ENCODE data around the gene CLCN1.

The CLCN1 gene

DNA sequence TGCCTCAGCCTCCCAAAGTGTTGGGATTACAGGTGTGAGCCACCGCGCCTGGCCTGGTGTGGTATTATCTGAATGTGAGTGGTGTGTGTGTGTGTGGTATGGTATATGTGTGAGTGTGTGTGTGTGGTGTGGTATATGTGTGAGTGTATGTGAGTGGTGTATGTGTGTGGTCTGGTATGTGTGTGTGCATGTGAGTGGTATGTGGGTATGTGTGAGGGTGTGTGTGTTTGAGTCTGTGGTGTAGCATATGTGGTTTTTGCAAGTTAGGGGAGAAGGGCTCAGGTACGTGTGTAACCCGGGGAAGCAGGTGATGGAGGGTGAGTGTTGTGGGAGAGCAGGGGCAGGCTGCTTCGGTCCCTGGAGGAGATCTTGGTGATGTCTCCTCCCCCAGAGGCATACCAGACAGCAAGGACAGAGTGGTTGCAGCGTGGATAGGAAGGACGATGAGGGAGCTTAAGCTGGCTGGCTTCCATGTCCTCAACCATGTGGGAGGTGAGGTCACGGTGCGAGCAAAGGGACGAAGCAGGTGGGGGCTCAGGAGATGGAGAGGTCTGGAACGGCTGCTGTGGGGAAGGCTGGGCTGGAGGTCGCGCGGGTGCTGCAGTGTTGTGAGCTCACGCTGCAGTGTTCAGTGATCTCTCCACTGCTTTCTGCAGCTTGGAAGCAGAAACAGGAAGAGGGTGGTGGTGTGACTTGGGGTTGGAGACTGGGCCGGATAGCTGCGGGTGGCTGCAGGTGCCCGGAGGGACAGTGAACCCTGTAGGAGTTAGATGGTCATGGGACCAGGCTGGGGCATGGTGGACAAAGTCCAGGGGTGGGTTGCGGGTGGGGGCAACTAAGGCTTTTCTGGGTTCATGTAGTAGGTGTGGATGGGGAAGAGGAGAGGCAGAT is 70.2 kb downstream of the CLCN1 start:
- H3K27me3 ChIP-seq (ENCODE audit: insufficient read depth, low read length, poor library complexity), result no peaks in the 10 kb centered on the region
- no peaks in the 10 kb centered on the region for H3K36me3 ChIP-seq (ENCODE audit: insufficient read depth, low read length)
- no peaks in the 10 kb centered on the region for H4K20me1 ChIP-seq (ENCODE audit: insufficient read depth, low read length)
- no peak overlapping the region for H3K9ac ChIP-seq (ENCODE audit: low read depth, low read length)
- DNase-seq (no peak), ATAC-seq (ENCODE audit: insufficient read depth, low read depth) (peak; percentile 44)
- no peaks in the 10 kb centered on the region for H3K4me1 ChIP-seq (ENCODE audit: insufficient read depth, low read length)
- TF ChIP-seq EZH2 (IDR thresholded peaks at IDR 0.05; ENCODE audit: borderline replicate concordance, low read depth, low read length, severe bottlenecking), result no peak
- TF ChIP-seq, protein P1, sequence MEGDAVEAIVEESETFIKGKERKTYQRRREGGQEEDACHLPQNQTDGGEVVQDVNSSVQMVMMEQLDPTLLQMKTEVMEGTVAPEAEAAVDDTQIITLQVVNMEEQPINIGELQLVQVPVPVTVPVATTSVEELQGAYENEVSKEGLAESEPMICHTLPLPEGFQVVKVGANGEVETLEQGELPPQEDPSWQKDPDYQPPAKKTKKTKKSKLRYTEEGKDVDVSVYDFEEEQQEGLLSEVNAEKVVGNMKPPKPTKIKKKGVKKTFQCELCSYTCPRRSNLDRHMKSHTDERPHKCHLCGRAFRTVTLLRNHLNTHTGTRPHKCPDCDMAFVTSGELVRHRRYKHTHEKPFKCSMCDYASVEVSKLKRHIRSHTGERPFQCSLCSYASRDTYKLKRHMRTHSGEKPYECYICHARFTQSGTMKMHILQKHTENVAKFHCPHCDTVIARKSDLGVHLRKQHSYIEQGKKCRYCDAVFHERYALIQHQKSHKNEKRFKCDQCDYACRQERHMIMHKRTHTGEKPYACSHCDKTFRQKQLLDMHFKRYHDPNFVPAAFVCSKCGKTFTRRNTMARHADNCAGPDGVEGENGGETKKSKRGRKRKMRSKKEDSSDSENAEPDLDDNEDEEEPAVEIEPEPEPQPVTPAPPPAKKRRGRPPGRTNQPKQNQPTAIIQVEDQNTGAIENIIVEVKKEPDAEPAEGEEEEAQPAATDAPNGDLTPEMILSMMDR (IDR thresholded peaks at IDR 0.05; ENCODE audit: borderline replicate concordance, extremely low read depth, low read length, poor library complexity, severe bottlenecking), result no peak
- 0 out of 2 replicates have a peak overlapping the region, but pooled peaks have one; percentile 29 for H2AFZ ChIP-seq (ENCODE audit: low read depth, low read length)
- H3K4me2 ChIP-seq (ENCODE audit: insufficient read depth, low read length), result no peak overlapping the region
- H3K4me3 ChIP-seq (ENCODE audit: low read depth in 1 of 2, low read length in 2 of 2), result no peak overlapping the region
- H3K79me2 ChIP-seq (ENCODE audit: insufficient read depth, low read length), result no peaks in the 10 kb centered on the region
- no peaks in the 10 kb centered on the region for H3K9me3 ChIP-seq (ENCODE audit: insufficient read depth, low read length, severe bottlenecking)
- no peak overlapping the region for H3K27ac ChIP-seq (ENCODE audit: low read length)

DNA sequence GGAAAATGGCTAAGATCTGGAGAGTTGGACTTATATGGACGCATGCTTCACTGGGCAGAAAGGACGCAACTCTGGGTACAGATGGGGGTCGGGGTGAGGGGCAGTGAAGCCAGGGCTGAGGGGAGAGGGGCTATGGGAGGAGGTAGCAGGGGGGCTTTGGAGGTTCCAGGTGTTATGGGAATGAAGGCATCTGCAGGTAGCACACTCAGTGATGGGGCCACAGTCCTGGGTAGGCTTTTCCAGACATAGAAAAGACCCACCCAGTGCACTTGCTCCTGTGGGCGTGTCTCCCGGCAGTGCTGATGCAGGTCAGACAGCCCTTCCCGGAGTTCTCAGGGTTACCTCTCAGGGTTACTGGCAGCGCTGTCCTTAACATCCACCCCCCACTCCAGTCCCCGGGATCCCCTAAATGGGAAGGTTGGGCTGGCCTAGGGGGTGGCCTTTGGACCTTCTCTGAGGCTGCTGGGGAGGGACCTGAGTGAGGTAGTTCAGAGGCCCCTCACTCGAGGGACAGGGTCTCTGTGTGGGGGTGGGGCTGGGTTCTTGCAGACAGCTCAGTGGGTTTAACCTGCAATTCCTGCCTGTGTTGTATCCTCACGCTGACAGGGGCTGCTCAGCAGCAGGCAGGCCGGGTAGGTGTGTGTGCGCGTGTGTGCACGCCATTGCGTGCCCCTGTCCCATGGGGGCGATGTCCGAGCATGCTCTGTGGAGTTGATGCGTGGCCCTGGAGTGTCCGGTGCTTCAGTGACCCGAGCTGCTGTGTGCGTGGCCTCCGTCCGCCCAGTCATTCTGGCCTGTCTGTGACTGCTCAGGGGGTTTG is 71.5 kb downstream of the CLCN1 start:
- Histone ChIP-seq H3K9ac (ENCODE audit: low read depth, low read length) (no peak overlapping the region), H3K36me3 (ENCODE audit: insufficient read depth, low read length) (no peaks in the 10 kb centered on the region), H4K20me1 (ENCODE audit: insufficient read depth, low read length) (no peaks in the 10 kb centered on the region), H2AFZ (ENCODE audit: low read depth, low read length) (no peak overlapping the region), H3K79me2 (ENCODE audit: insufficient read depth, low read length) (no peaks in the 10 kb centered on the region), H3K9me3 (ENCODE audit: insufficient read depth, low read length, severe bottlenecking) (no peaks in the 10 kb centered on the region), H3K4me1 (ENCODE audit: insufficient read depth, low read length) (no peaks in the 10 kb centered on the region), H3K27ac (ENCODE audit: low read length) (no peak overlapping the region), H3K4me2 (ENCODE audit: insufficient read depth, low read length) (no peak overlapping the region), H3K27me3 (ENCODE audit: insufficient read depth, low read length, poor library complexity) (no peaks in the 10 kb centered on the region), H3K4me3 (ENCODE audit: low read depth in 1 of 2, low read length in 2 of 2) (no peak overlapping the region)
- TF ChIP-seq EZH2 (IDR thresholded peaks at IDR 0.05; ENCODE audit: borderline replicate concordance, low read depth, low read length, severe bottlenecking), result no peak
- TF ChIP-seq, protein P1 (IDR thresholded peaks at IDR 0.05; ENCODE audit: borderline replicate concordance, extremely low read depth, low read length, poor library complexity, severe bottlenecking), result peak; percentile 40
- 0 out of 3 replicates have a peak, but pooled peaks have one; percentile 18 for ATAC-seq (ENCODE audit: insufficient read depth, low read depth)
- DNase-seq, result no peak

DNA sequence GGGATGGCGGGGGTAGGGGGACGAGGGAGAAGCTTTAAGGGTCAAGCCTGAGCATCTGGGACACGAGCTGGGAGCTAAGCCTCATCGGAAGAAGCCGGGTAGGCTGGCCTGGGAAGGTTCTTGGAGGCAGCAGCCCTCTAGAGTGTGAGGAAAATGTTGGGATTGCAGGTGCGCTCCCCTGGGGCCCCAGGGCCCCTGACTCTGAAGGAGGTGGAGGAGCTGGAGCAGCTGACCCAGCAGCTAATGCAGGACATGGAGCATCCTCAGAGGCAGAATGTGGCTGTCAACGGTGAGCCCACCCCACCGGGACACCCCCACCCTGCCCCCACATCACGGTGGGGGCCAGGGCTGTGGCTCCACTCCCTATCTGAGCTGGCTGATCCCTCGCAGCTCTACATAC is 72.1 kb downstream of the CLCN1 start:
- Histone ChIP-seq H3K36me3 (ENCODE audit: insufficient read depth, low read length) (no peaks in the 10 kb centered on the region), H3K9me3 (ENCODE audit: insufficient read depth, low read length, severe bottlenecking) (no peaks in the 10 kb centered on the region), H3K4me3 (ENCODE audit: low read depth in 1 of 2, low read length in 2 of 2) (no peak overlapping the region), H3K27ac (ENCODE audit: low read length) (no peak overlapping the region), H3K4me2 (ENCODE audit: insufficient read depth, low read length) (no peak overlapping the region), H3K27me3 (ENCODE audit: insufficient read depth, low read length, poor library complexity) (no peaks in the 10 kb centered on the region), H4K20me1 (ENCODE audit: insufficient read depth, low read length) (no peaks in the 10 kb centered on the region), H3K9ac (ENCODE audit: low read depth, low read length) (no peak overlapping the region), H2AFZ (ENCODE audit: low read depth, low read length) (no peak overlapping the region), H3K79me2 (ENCODE audit: insufficient read depth, low read length) (no peaks in the 10 kb centered on the region), H3K4me1 (ENCODE audit: insufficient read depth, low read length) (no peaks in the 10 kb centered on the region)
- TF ChIP-seq EZH2 (IDR thresholded peaks at IDR 0.05; ENCODE audit: borderline replicate concordance, low read depth, low read length, severe bottlenecking), result no peak
- TF ChIP-seq, protein P1 (IDR thresholded peaks at IDR 0.05; ENCODE audit: borderline replicate concordance, extremely low read depth, low read length, poor library complexity, severe bottlenecking), result no peak
- no peak for DNase-seq
- no peak for ATAC-seq (ENCODE audit: insufficient read depth, low read depth)
